COR-L47 (cell line): ENCODE results near the gene IRAK3.
"Not testable (repeated sequence)": the region's sequence is repeated elsewhere in the genome, so short reads cannot be mapped to it uniquely, and the experiment has no call there.

Experiments
- DNase-seq: peaks from one replicate; lab custom pipeline; 2025; lab: John Stamatoyannopoulos, UW

The IRAK3 gene

DNA sequence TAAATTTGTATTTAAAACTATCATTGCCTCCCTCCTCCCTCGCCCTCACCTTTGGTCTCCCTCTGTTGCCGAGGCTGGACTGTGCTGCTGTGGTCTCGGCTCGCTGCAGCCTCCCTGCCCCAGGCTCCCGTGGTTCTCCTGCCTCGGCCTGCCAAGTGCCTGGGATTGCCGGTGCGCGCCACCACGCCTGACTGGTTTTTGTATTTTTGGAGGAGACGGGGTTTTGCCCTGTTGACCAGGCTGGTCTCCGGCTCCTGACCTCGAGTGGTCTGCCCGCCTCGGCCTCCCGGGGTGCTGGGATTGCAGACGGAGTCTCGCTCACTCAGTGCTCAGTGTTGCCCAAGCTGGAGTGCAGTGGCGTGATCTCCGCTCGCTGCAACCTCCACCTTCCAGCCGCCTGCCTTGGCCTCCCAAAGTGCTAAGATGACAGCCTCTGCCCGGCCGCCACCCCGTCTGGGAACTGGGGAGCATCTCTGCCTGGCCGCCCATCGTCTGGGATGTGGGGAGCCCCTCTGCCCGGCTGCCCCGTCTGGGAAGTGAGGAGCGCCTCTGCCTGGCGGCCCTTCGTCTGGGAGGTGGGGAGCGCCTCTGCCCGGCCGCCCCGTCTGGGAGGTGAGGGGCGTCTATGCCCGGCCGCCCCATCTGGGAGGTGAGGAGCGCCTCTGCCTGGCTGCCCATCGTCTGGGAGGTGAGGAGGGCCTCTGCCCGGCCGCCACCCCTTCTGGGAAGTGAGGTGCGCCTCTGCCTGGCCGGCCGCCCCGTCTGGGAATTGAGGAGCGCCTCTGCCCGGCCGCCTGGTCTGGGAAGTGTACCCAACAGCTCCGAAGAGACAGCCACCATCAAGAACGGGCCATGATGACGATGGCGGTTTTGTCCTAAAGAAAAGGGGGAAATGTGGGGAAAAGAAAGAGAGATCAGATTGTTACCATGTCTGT, 14.4 kb upstream of the IRAK3 start:
- DNase-seq, result not testable (repeated sequence)

DNA sequence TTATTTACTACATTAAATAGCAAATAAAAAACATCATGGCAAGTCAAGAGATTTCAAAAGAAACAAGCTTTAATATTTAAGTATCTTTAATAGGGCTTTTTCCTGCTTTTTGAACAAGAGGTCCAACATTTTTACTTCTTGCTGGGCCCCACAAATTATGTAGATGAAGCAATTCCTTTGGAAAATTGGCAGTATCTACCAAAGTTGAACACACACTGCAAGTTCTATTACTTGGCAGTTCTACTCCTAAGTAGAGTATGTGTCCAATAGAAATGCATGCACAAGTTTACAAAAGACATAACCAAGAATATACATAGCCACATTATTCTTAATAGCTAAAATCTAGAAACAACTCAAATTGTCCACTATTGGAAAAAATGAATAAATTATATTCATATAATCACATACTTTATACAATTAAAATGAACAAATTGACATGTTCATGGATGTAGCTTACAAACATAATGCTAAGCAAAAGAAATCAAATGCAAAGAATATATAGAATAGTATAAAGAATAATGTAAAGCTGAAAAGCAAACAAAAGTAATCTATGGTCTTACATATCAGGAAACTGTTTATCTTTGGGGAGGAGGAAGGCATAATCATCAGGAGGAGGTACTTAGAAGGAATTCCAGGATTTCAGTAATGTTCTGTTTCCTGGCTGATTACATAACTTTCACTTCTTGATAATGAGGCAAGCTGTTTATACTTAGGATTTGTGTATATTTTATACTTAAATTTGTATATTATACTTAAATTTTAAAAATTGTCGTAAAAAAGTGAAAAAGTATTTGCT, 12.7 kb upstream of the IRAK3 start:
- DNase-seq, result no peak

DNA sequence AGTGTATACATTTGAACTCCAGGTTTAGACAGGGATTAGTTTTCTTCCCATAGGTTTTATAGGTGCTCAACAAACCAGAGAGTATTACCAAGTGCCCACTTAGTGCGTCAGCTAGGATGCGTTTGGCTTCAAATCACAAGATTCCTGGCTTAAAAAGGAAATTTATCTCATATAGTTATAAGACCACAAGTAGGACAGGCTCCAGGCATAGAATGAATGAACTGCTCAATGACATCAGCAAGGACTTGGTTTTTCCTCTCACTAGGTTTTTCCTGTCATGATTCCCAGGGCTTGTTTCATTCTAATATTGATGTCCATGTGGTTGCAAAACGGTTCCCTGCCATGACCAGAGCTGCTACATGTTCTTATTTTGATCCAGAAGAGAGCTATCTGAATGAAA, 6.1 kb upstream of the IRAK3 start:
- DNase-seq, result no peak

DNA sequence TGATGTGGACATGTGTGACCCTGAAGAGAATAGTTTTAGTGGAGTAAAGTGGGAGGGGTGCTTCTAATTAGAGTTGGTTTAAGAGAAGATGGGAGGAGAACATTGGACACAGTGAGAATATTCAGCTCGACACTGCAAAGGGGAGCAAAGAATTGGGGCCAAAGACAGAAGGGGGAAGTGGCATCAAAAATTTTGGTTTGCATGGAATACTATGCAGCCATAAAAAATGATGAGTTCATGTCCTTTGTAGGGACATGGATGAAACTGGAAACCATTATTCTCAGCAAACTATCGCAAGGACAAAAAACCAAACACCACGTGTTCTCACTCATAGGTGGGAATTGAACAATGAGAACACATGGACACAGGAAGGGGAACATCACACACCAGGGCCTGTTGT, 4.2 kb upstream of the IRAK3 start:
- DNase-seq, result not testable (repeated sequence)

DNA sequence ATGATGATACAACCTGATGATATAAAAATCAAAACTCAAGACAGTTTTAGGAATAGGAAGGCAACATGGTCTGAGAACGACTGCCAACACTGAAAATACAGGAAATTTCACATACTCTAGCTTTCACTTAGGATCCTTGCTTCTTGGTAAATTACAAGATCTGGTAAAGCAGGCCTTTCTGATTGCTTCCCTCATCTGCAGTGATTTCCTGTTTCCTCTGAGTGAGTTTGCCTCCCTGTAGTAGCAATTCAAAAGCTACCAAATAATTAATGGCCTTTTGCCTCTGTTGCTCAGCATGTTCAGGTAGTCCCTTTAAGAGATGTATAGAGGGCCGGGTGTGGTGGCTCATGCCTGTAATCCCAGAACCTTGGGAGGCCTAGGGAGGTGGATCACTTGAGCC, 2.0 kb upstream of the IRAK3 start:
- no peak for DNase-seq

DNA sequence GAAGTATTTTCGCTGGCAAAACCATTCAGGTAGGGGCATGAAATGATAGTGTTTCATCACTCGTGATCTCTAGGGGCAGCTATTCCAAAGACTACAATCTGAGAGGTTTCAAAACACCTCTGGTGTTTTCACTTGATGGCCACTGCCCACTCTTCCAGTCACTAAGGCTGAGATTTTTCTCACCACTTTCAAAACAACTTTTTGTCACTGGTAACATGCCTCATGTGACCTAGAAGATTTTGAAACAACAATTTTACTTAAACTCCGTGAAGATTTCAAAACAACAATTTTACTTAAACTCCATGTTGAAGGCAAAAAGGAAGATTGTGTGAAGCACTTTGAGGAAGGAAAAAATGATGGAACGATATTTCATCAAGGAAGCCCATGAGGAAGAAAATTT, 1.2 kb upstream of the IRAK3 start:
- no peak for DNase-seq

DNA sequence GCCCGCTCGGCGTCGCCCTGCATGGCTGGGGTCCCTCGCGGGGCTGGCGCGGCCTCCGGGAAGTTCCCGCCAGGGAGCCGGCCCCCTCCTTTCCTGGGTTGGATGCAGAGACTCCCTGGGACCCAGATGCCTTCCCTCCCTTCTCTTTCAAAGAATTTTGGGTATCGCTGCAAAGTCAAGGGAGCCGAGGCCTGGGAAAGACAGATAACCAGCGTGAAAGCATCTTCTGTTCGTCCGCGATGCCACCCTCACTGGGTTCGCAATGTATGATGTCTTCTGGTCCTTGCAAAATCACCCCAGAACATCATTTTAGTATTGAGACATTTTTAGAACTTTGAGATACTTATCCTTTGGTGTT, 451 bp downstream of the IRAK3 start:
- DNase-seq, result no peak

DNA sequence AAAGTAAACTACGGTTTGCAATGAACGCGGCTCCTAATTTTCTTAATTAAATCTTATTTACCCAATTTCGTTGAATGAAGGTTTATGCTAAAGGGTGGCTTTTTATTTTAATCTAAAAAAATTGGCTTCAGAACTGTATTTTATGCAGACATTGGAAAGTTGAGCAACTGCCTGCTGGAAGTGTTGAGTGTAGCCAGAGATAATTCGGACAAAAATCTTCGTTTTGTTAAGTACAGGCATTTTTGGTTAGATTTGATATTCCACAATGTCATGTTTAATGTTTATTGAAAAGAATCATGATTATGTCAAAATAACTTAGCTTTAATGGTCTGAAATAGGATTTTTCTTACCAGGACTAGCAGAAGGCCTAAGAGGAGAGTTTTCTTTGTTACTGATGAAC, 875 bp downstream of the IRAK3 start:
- no peak for DNase-seq

DNA sequence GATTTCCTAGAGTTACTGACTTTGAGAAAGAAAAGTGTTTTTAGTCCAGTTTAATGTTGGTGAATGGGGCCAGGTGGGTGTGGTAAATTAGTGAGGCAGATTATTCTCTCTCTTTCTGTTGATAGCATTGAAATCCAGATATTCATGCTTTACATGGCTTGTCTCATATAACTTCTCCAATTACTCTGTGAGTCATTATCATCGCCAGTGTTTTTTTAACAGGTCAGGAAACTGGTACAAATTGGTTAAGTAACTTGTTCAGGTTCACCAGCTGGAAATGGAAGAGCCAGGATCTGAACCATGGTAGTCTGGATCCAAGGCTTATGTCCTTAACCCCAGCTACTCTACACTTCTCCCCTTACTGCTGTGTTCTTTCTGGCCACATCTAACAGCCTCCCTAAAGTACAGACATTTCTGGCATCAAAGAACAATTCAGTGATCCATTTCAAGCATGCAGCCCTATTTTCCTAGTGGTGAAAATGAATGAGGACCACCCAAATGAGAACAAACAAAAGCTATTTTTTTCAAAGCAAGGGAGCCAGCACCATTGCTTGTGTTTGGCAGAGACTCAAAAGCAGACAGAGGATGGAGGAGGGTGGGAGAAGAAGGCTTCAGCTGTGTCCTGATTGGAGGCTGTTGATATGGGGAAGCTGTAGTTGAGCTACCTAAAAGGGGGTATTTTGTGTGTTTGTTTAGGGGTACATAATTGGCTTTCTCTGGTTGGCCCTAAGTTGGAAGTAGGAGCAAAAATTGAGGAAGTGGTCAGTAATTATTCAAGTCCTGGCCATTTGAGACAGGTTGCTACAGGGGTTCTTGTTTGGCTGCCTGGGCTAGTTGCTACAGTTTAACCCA, 1.7 kb downstream of the IRAK3 start:
- DNase-seq, result no peak

DNA sequence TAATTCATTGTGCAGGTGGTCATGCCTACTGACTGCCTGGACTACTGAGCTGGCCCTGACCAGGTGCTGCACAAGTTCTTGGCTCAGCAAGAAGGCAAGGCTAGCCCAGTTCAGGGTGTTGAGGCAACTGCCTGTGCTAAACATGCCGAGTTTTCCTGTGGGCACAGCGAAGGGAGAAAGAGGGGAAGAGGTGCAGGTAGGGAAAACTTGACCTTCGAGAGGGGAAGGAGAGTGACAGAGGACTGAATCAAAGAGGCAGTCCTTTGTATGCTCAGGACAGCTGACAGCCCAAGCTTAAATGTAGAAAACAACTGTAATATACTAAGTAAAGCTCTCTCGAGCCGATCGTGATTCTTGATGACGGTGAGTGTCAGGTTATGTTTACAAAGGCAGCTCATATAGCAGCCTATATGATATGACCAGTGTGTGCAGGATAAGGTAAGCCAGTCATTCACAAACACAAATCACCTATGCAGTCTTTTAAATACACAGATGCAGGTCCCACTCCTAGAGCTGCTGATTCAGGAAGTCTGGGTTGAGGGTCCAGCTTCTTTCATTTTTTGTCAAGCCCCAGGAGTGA, 2.6 kb downstream of the IRAK3 start:
- DNase-seq, result no peak

DNA sequence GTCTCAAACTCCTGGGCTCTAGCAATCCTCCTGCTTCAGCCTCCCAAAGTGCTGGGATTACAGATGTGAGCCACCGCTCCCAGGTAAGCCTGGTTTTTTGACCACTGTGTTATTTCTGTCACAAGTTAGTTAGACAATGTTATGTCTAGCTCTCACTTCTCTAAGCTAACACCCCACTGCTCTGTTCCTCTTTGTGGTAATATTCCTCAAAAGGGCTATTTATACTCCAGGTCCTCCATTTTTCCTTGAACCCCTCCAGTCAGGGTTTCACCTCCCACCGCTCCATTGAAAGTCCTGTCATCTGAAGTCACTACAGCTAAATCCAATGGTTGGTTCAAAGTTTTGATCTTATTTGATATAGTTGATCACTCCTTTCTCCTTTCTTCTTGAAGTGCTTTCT, 5.1 kb downstream of the IRAK3 start:
- no peak for DNase-seq

DNA sequence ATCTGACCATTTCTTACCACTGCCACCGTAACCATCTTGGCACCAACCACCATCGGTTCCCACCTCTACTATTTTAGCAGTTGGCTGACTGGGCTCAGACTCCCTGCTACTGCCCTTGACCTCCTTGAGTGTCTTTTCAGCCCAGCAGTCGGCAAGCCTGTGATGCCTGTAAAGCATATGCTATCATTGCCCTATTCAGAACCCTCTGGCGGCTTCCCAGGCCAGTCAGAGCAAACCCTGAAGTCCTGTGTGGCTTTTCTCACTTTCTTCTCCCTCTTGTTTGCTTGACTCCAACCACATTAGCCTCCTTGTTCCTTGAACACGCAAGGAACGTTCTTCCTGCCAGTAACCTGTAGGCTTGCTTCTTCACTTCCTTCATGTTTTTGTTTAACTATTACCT, 6.2 kb downstream of the IRAK3 start:
- DNase-seq, result no peak

DNA sequence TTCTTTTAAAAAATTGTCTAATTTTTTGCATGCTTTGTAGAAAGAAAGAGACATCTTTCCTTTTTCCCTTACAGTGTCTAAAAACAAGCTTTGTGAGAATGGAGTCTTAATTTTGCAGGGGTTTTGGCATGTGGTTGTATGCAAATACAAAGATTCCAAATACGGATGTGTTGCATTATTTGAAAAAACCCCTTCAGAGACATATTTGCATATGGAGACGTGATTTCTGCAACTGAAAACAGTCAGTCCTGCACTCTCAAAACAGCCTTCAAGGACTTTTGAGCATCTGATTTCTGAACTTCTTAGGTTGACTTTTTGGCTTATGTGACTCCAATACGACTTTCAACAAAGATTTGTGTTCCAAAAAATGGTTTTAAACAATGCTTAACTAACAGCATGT, 7.8 kb downstream of the IRAK3 start:
- DNase-seq, result no peak

DNA sequence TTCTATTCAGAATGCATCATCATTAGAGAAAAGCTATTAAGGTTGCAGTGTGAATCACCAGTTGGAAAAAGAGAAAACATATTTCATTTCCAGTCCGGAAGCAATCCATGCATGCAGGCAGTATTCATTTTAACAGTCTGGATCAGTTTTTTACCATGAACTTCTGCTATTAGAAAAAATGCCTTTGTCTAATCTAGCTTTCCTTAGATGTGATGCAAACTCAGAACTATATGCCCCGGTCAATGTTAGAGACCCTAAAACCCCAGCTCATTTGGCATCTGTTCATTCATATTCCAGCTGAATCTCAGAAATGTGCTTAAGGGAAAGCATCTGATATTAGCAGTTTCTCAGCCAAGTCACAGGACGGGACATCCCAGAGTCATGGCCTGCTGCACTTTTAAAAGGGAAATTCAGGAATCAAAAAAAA, 8.5 kb downstream of the IRAK3 start:
- no peak for DNase-seq

DNA sequence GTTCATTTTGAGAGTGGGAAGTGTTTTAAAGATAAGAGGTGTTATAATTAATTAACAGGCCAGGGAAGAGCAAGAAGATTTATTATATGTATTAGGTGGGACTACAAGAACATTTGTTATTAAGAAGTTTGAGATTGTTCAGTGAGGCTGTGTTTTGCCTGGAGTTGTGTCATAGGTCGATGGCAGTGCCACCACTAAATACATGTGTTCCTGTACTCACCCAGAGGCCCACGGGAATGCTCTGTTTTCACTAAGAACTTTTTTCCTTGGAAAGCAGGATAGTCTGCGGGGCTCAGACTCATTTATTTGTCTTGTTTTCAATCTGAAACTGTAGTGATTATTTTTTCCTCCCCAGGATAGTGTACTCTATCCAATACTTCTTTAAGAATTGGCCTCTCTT, 10.1 kb downstream of the IRAK3 start:
- DNase-seq, result no peak

DNA sequence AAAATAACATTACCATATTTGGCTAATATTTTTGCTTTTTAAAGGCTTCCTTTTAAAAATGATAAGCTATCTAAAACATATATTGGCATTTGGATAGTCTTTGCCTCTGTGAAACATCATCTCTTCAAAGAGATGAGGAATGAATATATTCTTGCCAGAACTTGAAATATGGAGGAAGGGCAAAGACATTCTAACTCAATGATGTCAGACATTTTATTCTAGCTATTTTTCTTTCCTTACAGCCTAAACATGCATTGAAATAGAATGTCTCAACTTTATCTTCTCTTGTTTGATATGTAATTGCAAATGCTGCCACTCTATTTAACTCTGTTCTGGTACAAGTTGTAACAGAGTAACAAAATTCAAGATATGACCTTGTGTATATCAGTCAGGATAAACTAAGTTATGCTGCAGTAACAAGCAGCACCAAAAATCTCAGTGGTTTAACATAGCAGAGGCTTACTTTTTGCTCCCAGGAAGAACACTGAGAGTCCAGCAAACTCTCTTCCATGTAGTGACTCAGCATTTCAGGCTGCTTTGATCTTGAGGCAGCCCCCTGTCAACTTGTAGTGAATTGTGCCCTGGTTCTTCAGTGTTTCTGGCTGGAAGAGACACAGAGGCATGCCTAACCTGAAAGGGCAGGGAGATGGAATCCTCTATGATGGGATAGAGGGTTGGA, 11.0 kb downstream of the IRAK3 start:
- no peak for DNase-seq

DNA sequence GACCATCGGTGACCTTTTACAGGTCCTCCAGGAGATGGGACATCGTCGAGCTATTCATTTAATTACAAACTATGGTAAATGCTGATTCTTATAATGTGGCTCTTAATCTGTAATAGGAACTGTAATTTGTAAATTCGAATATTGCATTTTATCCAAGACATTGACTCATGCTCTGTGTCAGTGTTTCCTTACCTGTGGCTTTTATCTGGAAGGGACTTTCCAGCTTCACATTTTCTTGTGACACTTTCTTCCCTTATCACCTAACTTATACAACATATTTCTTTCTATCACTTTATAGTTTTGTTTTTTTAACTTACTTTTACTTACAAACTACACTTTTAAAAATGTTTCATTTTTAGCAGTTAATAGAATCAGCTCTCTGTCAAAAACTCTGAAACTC, 14.8 kb downstream of the IRAK3 start:
- no peak for DNase-seq

DNA sequence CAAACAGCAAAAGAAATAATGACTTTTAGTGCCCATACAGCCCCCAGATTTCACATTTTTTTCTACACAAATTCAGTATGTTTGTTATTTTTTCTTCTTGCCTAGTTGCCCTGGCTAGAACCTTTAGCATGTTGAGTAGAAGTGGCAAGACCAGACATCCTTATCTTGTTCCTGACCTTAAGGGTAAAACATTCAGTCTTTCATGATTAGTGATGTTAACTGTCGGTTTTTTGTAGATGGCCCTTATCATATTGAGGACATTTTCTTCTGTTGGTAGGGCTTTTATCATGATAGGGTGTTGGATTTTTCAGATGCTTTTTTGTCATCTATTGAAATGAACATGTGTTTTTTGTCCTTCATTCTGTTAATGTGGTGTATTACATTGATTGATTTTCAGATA, 17.1 kb downstream of the IRAK3 start:
- DNase-seq, result no peak

DNA sequence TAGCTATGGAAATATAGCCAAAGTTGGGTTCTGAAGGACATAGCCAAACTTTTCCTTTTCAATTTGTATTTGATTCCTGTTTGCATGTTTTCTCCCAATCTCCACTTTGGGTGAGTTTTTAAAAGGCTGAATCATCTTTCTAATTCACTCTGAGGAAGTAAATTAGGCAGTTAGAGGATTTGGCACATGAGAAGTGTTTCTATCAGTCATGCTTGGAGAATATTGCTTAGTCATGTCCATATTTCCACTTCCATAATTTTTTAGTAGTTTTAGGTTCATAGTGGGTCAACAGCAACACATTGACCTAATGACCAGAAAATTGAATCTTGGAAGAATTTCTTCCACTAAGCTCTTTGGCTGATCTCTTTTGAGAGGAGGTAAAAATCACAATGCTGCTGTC, 21.8 kb downstream of the IRAK3 start:
- no peak for DNase-seq

DNA sequence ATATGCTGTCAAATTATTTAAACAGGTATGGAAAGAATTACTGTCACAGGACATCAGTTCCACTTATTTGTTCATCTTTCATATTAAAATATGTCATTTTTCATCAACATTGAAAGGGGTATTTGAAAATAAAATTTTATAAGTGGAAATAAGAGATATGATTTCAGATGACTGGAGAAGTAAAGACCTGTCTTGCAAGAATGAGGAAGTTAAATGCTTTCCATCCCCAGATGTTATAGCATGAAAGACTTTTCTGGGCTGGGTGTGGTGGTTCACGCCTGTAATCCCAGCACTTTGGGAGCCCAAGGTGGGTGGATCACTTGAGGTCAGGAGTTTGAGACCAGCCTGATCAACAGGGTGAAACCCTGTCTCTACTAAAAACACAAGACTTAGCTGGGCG, 22.6 kb downstream of the IRAK3 start:
- DNase-seq, result not testable (repeated sequence)

DNA sequence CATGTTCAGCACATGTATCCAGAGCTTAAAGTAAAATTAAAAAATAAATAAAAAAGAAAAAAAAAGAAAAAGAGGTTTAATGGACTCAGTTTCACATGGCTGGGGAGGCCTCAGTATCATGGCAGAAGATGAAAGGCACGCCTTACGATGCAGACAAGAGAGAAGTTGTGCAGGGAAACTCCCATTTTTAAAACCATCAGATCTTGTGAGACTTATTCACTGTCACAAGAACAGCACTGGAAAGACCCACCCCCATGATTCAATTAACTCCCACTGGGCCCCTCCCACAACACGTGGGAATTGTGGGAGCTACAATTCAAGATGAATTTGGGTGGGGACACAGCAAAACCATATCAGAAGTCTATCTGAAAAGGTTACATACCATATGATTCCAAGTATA, 24.0 kb downstream of the IRAK3 start:
- DNase-seq, result not testable (repeated sequence)
